Activated CD8-positive, alpha-beta memory T cell treated with anti-CD3 and anti-CD28 coated beads, Interleukin-2, amount 50 U/mL, for 24 hours (primary cell): Measurements from ENCODE around the gene PPIA.
A peak's percentile ranks its signal among the peaks of the same experiment; 100 is the strongest.
"Not testable (repeated sequence)": the region's sequence is repeated elsewhere in the genome, so short reads cannot be mapped to it uniquely, and the experiment has no call there.

ENCODE experiments used
- DNase-seq: peaks from one replicate; pipeline ENCODE4 v3.0.0-alpha.2; 2020; ENCODE audit errors: extremely low read depth

The PPIA gene

DNA sequence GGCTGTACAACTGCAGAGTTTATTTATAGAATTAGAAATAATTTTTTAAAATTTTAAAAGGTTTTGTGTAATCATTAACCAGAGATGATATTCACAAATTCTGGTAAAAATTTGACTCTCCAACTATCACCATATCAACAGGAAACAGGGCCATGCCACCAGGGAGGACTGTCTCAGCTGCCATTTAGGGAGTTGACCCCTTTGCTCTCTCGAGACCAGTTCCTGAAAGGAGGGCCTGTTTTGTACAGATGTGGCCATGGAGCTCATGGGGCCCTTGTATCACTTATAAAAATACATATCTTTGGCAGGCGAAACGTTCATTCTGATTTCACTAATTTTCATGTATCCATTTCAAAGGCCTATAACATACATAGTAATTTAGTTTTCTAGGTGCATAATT, 31.1 kb downstream of the PPIA start:
- DNase-seq, result no peak

DNA sequence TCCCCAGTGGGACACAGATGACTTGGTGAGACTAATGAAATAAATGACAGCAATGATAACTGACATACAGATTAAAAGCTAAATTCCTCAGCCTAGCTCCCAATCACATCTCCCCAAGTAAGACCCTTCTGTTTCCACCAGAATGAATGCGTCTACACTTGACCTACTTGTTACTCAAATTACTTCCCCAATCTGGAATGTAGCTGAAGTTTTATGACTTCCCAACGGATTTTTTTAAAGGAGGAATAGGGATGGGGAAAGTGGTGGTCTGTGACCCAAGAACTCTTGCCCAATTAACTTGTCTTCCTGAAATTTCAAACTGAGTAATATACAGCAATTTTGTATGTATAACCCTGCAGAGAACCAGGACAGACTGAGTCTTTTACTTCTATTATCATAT, 42.3 kb downstream of the PPIA start:
- DNase-seq, result no peak

GRCh38 chr7:44842675-44843074, 46.2 kb downstream of the PPIA start:
- not testable (repeated sequence) for DNase-seq

DNA sequence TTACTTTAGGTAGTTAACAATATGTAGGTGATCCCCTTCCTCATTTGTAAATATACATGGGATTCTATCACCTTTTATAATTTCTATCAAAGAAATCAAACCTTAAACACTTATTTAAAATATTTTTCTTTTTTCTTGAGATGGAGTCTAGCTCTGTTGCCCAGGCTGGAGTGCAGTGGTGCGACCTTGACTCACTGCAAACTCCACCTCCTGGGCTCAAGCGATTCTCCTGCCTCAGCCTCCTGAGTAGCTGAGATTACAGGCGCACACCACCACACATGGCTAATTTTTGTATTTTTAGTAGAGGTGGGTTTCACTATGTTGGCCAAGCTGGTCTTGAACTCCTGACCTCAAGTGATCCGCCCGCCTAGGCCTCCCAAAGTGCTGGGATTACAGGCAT, 47.0 kb downstream of the PPIA start:
- DNase-seq, result not testable (repeated sequence)

DNA sequence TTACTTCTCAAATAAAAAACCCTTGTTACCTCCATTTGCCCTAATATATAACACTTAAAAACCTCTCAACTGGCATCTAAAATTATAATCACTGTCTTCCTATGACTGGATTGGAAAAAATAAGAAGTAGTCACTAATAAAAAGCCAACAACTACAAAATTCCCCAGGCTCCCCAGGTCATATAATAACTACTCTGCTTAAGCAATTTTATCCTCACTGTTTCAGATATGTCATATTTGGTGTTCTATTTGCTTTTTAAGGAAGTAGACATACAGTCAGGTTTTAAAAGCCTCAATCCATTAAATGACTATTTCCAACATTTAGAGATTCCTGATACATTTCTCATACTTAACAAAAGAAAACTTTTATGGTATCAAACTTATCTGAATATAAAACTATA, 49.0 kb downstream of the PPIA start:
- DNase-seq, result no peak

DNA sequence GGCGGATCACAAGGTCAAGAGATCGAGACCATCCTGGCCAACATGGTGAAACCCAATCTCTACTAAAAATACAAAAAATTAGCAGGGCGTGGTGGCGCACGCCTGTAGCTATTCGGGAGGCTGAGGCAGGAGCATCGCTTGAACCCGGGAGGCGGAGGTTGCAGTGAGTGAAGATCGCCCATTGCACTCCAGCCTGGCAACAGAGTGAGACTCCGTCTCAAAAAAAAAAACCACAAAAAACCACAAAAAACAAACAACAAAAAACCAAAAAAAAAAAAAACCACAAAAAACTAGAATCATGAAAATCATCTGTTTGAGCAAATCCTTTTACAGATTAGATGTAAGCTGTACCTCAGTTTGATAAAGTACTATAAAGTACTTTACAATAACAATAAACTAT, 49.9 kb downstream of the PPIA start:
- DNase-seq, result not testable (repeated sequence)

GRCh38 chr7:44846816-44847508, 50.5 kb downstream of the PPIA start:
- no peak for DNase-seq

GRCh38 chr7:44847509-44847919, 51.0 kb downstream of the PPIA start:
- peak; percentile 46 for DNase-seq

DNA sequence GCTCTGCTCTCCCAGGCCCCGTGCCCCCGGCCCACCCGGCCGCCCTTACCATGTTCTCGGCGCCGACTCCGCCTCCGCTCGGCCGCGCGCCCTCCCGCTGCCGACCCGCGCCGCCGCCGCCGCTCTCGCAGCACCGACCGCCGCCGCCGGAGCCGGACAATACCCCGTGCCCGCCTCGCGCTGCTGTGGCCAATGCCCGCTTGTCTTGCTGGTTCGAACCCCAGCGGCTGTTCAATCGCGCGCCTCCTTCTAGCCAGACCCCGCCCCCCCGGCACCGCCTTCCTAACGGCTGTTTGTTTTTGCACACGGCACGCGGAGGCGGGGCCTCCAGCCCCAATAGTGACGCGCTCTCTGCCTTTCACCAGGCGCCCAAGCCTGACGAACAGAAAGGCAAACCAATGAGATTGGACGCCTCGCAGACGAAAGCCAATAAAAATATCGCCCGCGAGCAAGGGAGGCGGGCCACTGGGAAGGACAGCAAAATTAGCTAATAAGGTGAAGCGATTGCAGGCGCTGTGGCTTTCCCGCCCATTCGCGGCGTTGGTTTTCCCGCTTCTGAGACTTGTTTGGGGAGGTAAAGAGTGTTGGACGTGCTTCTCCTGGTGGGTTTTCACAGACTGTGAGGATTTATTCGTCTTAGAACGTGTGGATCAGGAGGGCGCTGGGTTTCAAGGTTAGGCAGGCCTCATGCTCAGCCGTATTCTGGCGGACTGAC, 51.6 kb downstream of the PPIA start, which contains the start of gene H2AZ2:
H2AZ2 (minus strand) TSS at position 168 of the 715 bp plus-strand sequence; CDS start at position 52, 116 bp downstream.
- peak; percentile 100 for DNase-seq

- DNase-seq, result no peak
These were observed 52.9 kb downstream of the PPIA start for GRCh38 chr7:44849259-44849884.

DNA sequence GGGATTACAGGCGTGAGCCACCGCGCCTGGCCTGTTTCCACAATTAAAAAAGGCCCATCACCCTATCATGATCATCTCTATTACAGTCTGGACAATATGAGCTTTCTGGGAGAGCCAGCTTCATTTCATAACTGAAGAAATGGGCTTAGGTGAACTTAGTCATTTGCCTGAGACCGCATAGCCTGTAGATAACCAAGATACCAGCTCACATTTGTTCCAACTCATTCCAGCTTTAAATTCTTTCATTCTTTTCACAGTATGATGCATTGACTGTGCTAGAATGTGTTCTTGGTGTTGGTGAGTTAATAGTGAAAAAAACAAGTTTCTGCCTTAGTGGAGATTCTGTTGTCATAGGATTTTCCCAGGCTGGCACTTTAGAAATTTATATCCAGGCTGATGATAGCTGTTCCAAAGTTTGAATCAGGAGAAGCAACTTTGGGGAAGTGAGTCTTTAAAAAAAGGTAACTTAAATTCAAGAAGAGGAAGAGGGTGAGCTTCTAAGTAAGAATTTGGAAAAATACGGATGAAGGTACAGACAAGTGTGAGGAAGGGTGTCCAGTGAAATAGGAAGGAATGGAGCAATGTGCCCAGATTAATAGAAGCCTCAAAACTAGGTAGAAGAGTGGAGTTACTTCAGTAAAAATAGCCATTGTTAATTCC, 53.5 kb downstream of the PPIA start:
- DNase-seq, result no peak

GRCh38 chr7:44852590-44852989, 56.1 kb downstream of the PPIA start:
- no peak for DNase-seq
